GM21825 (cell line): Measurements from ENCODE around the gene TRAF5.
A peak's percentile ranks its signal among the peaks of the same experiment; 100 is the strongest.
"Not testable (repeated sequence)": the region's sequence is repeated elsewhere in the genome, so short reads cannot be mapped to it uniquely, and the experiment has no call there.

Source experiments
- ATAC-seq: cut with Tn5 transposase; IDR thresholded peaks from one replicate; pipeline ENCODE4 v1.9.1; 2021; ENCODE audit warnings: mild to moderate bottlenecking, moderate library complexity; ENCODE audit not compliant: unreplicated experiment

TRAF5 gene, protein sequence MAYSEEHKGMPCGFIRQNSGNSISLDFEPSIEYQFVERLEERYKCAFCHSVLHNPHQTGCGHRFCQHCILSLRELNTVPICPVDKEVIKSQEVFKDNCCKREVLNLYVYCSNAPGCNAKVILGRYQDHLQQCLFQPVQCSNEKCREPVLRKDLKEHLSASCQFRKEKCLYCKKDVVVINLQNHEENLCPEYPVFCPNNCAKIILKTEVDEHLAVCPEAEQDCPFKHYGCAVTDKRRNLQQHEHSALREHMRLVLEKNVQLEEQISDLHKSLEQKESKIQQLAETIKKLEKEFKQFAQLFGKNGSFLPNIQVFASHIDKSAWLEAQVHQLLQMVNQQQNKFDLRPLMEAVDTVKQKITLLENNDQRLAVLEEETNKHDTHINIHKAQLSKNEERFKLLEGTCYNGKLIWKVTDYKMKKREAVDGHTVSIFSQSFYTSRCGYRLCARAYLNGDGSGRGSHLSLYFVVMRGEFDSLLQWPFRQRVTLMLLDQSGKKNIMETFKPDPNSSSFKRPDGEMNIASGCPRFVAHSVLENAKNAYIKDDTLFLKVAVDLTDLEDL

DNA sequence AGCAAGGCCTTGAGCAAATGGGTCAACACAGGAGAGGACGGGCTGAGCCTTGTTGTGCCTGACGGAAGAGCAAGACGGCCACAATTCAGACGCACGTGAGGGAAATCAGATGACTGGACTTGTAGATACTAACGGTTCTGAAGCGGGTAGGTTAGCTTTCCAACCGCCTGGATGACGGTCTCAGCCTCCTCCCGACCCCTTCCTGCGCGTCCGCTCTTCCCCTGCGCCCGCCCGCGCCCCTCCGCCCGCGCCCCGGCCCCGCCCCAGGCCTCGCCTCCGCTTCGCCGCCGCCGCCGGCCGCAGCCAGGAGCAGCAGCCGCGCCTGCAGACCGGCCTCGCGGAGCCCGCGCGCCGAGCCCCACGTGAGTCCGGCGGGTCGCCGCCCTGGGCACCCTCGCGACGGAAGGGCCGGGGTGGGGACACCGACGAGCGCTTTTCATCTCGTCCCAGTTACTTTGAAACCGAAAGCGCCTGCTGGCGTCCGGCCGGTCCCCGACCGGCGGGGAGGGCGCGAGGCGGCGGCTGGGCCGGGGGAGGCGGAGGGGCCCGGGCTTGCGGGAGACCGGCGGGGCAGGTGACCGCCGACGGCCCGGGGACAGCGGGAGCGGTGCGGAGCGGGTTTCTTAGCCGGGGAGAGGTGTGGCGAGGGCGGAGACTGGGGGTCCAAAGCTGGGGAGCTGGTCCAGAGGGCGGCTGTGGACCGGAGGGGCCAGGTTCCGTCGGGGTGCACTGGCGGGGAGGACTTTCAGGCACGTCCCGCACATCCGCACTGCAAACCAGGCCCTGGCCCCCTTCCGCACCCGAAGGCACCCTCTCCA lies at the start of gene TRAF5:
Gene TRAF5 (plus strand): TSS at position 306 of the 818 bp plus-strand sequence. CDS start 26,407 bp downstream, outside the sequence.
- peak; percentile 30 for ATAC-seq

DNA sequence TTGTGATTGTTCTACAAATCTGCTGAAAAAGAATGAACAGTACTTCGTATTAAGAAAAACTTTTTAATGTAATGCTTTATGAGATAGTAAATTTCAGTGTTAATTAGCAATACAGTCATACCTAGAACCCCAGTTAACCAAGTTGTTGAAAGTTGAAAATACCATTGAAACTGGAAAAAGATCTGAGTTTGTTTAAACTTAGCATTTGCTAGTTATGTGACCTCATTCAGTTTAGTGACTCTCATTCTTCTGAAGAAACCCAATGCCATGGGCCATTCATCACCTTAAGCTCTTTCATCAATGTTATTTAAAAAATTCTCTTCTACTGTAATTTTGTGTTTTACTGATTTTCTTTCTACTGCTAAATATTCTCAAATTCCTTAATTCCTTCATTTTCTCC lies 47.3 kb upstream of the TRAF5 start:
- ATAC-seq, result no peak

GRCh38 chr1:211280910-211281309 lies 45.7 kb upstream of the TRAF5 start:
- ATAC-seq, result no peak

DNA sequence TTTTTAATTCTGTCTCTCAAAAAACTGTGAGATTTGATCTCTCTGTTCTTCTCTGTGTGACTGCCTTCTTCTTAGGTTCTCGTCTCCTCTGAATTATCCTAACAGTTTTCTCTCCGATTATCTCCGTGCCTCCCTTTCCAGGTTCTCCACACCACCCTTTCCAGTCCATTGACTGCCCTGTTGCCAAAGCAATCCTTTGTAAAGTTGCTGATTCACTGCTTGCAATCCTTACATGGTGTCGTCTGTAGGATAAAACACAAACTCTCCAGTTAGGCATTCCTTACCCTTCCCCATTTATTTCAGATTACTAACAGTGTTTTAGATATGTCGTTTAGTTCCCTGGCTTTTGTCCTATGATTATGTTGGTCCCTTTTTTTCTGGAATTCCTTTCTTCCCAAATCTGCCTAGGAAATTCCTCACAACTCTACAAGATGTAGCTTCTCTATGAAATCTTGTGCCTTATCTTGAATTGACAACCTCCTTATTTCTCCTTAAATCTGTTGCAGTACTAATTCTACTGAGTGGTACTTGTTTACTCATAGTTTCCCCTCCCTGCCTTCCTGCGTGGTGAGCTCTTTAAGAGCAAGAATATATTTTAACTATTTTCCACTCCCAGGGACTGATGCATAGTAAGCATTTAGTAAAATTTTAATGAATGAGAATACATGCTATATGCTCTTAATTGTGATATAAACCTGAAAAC lies 45.2 kb upstream of the TRAF5 start:
- no peak for ATAC-seq

DNA sequence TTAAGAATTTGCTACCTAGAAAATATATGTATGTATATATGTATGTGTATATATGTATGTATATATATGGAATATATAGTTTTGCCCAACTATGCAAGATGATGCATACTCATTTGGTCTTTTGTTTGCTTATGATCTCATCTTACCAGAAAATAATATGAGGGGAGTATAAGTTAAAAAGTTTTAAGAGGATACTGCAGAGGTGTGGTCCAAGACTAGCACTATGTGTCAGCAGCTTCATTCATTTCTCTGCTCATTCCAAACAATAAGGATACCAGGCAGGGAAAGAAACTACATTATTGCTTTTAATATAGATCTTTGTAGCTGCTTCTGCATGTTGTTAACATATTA lies 44.6 kb upstream of the TRAF5 start:
- no peak for ATAC-seq

DNA sequence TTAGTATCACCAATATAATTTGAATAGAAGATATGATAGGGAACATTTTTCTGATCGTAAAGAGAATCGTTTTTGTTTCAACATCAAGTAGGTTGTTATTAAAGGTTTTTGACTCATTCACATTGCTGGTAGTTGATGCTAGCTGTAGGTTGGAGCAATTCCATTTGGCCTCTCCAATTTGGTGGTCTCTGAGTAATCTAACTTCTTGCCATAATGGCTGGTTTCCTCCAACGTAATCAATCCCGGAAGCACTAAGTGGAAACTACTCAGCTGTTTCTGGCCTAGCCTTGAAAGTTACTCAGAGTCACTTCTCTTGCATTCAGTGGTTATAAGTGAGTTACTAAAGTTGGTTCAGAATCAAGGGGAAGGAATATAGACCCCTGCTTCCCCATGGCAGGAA lies 41.4 kb upstream of the TRAF5 start:
- no peak for ATAC-seq

DNA sequence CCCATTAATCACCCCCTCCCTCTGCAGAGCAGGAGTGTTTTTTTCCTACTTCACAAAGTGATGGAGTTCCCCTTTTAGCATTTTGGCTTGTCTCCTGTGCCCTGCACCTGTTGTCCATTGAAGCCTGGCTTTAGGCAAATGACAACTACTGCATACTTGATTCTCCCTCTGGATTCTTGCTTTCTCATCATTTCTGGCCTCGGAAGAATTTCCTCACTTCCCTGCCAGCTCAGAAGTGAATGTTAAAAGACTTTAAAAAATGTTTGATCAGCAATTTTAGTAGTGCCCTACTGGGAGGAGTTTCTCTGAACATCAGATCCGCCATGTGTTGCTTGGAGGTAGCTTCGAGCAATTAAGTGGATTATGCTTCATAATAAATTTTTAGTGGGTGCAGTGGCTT lies 39.4 kb upstream of the TRAF5 start:
- no peak for ATAC-seq

DNA sequence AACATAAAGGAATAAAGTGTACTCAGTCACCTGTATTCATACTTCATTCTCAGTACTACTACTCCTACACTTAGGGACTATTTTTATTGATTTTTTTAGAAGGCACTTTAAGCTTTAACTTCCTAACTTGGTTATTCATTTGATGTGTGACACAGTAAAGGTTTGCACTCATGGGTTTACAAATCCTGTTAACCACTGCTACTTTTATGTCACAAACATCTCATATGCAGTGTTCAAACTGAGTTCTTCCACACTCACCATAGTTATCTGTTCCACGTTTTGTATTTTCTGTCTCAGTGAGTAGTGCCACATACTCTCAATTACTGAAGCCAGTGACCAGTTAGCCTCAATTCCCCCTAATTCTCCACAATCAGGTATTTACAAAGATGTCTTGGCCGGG lies 34.2 kb upstream of the TRAF5 start:
- no peak for ATAC-seq

GRCh38 chr1:211296396-211296795 lies 30.2 kb upstream of the TRAF5 start:
- no peak for ATAC-seq

- ATAC-seq, result peak; percentile 98
Observed at GRCh38 chr1:211305044-211305443, 21.6 kb upstream of the TRAF5 start.

DNA sequence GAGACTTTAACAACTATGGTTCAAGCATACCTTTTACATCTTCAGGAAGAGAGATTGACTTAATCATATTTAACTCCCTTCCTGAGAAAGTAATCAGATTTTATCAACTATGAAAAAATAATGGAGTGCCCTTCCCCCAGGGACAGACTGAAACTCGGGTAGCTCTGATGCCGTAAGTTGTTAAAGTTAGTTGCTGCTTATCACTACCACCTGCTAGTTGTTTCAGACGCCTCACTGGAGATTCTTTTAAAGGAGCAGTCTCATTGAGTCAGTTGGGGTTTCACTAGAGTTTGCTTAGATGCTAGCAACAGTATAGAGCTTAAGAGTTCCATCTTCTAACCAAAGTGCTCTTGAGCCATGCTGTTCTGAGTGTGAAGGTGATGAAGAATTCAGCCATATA lies 17.0 kb upstream of the TRAF5 start:
- ATAC-seq, result no peak

GRCh38 chr1:211313392-211313791 lies 13.2 kb upstream of the TRAF5 start:
- no peak for ATAC-seq

GRCh38 chr1:211318576-211319280 lies 7.9 kb upstream of the TRAF5 start:
- no peak for ATAC-seq

- ATAC-seq, result no peak
Observed at GRCh38 chr1:211319892-211320291, 6.7 kb upstream of the TRAF5 start.

DNA sequence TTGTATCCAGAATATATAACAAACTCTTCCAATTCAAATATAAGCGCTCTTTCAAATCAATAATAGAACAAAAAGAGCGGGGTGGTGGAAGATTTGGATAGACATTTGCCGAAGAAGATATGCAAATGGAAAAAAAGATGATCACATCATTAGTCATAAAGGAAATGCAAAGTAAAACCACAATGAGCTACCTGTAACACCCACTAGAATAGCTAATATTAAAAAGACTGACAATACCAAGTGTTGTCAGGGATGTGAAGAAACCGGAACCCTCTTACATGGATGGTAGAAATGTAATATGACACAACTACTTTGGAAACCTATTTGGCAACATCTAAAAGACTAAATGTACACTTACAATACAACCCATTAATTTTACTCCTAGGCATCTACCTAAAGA lies 5.7 kb upstream of the TRAF5 start:
- ATAC-seq, result no peak

DNA sequence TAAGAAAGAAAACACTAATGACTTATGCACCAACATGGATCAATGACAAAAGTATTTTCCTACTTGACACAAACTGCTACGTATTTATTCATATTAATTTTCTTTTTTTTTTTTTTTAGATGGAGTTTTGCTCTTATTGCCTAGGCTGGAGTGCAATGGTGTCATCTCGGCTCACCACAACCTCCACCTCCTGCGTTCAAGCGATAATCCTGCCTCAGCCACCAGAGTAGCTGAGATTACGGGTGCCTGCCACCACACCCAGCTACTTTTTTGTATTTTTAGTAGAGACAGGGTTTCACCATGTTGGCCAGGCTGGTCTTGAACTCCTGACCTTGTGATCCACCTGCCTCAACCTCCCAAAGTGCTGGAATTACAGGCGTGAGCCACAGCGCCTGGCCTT lies 5.0 kb upstream of the TRAF5 start:
- ATAC-seq, result not testable (repeated sequence)

DNA sequence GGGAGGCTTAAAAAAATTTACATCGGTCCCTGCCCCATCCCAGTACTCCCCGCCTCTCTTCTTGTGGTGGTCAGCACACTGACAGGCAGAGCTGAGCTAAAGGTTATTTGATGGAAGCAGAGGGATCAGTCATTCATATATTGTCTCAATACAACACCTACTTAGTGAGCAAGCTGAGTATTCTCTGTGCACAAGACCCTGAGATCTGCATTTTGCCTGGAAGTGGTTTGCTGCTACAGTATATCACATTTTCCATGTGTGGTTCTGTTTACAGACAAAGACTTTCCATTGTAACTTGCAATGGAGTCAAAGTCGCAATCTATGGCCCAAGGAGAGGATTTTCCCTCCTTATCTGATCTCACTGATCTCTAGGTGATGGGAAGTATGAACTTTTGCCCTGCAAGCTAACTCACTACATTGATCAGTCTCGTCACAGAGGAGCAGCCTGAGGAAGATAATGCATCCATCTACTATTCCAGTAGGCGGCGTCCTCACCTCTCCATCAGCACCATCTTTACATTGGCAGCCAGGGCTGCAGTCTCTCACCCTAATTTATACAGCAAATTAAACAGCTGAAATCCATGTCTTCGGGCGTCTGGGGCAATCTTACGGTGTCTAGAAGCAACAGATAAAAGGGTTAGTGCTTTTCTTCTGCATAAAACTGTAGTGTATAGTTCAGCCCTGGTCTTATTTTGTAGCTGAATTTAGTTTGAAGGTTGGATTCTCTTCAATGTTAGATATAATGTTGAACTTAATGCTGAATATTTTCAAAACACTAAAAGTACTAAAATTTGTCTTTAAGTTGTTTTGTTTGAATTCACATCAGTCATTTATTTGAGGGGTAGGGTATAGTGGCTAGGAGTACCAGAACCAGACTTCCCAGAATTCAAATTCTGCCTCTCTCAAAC lies 3.2 kb upstream of the TRAF5 start:
- ATAC-seq, result peak; percentile 47

GRCh38 chr1:211324992-211325775 lies 1.4 kb upstream of the TRAF5 start:
- ATAC-seq, result no peak

DNA sequence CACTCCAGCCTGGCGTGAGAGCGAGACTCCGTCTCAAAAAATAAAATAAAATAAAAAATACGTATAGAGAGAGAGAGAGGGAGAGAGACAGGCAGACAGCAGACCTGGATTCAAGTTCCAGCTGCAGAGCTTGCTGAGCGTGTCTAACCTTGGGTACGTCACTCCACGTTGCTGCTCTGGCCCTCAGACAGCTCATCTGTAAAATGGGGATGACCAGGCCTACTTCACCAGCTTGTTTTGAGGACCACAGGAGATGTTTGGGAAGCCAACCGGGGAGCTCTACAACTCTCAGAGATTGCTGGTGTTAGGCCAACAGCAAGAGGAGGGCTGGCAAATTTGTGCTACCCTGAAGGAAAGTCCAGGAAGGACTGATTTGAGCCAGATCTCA lies 499 bp upstream of the TRAF5 start:
- no peak for ATAC-seq
